ENCODE results near the gene CHSY3.

DNA sequence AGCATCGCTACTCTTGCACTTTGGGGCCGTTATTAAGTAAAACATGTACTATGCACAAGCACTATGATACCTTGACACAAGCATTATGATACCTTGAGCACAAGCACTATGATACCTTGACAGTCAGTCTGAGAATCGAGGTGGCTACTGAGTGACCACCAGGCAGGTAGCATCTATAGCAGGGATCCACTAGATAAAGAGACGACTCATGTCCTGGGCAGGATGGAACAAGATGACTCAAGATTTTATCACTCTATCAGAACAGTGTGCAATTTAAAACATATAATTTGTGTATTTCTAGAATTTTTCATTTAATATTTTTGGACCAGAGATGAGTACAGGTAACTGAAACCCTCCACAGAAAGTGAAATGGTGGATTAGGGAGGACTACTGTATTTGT lies 16.9 kb downstream of the CHSY3 start:
- TF ChIP-seq ZNF274 (IDR thresholded peaks at IDR 0.05; ENCODE audit: low read depth, low read length): no peak
- no peak for TF ChIP-seq YY1 (IDR thresholded peaks at IDR 0.05; ENCODE audit: insufficient read depth, insufficient read length)

Measured in NT2/D1 (cell line).